ENCODE results near the gene VWA8.

Gene VWA8

DNA sequence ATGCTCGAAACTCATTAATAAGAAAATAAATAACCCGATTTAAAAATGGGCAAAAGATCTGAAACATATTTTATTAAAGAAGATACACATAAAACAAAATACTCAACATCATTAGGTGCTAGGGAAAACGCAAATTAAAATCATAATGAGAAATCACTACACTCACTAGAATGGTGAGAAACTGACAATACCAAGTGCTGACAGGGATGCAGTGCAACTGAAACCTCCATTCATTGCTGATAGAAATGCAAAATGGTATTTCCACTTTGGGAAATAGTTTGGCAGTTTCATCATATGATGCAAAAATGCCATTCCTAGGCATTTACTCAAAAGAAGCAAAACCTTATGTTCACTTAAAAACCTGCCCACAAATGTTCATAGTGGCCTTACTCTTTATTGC is 278.1 kb downstream of the VWA8 start:
- TF ChIP-seq, protein P1, sequence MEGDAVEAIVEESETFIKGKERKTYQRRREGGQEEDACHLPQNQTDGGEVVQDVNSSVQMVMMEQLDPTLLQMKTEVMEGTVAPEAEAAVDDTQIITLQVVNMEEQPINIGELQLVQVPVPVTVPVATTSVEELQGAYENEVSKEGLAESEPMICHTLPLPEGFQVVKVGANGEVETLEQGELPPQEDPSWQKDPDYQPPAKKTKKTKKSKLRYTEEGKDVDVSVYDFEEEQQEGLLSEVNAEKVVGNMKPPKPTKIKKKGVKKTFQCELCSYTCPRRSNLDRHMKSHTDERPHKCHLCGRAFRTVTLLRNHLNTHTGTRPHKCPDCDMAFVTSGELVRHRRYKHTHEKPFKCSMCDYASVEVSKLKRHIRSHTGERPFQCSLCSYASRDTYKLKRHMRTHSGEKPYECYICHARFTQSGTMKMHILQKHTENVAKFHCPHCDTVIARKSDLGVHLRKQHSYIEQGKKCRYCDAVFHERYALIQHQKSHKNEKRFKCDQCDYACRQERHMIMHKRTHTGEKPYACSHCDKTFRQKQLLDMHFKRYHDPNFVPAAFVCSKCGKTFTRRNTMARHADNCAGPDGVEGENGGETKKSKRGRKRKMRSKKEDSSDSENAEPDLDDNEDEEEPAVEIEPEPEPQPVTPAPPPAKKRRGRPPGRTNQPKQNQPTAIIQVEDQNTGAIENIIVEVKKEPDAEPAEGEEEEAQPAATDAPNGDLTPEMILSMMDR (IDR thresholded peaks at IDR 0.05; ENCODE audit: extremely low read depth, insufficient read depth, missing control alignments): no peak
- in situ Hi-C loops (cut with MboI; ENCODE audit: low pct_unique_long_range_greater_than_20kb, low sequenced_read_pairs, unreplicated experiment): no loop called here
- no peak for DNase-seq (ENCODE audit: low spot score)

DNA sequence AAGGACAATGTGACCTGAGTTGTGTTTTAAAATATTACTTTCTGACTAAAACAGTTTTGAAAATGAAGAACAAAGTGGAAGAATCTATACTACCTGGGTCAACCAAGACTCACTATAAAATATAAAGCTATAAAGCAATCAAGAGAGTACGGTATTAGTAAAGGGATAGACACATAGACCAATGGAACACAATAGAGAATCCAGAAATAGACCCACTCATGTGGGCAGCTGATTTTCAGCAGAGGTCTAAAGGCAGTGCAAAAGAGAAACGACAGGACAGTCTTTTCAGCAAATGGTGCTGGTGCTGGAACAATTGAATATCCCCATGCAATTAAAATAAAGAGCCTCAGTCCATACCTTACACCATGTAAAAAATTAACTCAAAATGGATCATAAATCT is 278.9 kb downstream of the VWA8 start:
- no peak for DNase-seq (ENCODE audit: low spot score)
- in situ Hi-C loops (cut with MboI; ENCODE audit: low pct_unique_long_range_greater_than_20kb, low sequenced_read_pairs, unreplicated experiment): no loop called here
- TF ChIP-seq, protein P1 (IDR thresholded peaks at IDR 0.05; ENCODE audit: extremely low read depth, insufficient read depth, missing control alignments): no peak

DNA sequence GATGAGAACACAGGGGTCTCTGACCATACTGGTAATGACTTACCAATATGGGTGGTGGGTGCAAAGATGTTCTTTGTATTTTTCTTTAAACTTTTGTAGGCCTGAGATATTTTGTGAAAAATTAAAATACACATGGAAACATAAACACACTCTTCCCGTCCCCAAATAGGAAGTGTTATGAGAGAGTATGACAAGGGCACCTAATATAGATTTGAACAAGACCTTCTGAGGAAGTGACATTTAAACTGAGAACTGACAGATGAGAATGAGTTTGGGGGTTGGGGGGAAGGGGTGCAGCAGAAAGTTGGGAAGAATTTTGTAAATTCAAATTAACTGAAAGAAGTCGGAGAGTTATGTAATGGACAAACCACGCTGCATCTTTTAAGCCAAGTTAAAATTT is 279.3 kb downstream of the VWA8 start:
- TF ChIP-seq, protein P1 (IDR thresholded peaks at IDR 0.05; ENCODE audit: extremely low read depth, insufficient read depth, missing control alignments): no peak
- no peak for DNase-seq (ENCODE audit: low spot score)
- in situ Hi-C loops (cut with MboI; ENCODE audit: low pct_unique_long_range_greater_than_20kb, low sequenced_read_pairs, unreplicated experiment): no loop called here

DNA sequence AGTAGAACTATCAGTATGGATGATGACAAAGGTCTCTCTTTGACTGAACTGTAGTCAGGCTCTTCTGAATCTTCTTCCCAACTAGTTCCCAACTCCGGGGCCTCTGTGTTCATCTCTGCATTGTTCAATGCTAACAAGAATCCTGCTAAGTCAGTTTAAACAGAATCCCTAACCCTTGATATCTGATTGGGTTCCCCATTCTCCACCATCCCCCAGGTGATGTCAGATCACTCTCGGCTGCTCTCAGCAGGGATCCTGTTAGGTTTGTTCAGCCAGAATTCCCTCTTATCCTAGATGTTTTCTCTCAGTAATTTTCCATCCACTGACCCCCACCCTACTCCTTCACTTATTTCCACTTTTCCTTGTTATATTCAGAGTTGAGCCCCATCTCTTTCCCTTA is 280.0 kb downstream of the VWA8 start:
- DNase-seq (ENCODE audit: low spot score): no peak
- in situ Hi-C loops (cut with MboI; ENCODE audit: low pct_unique_long_range_greater_than_20kb, low sequenced_read_pairs, unreplicated experiment): no loop called here
- TF ChIP-seq, protein P1 (IDR thresholded peaks at IDR 0.05; ENCODE audit: extremely low read depth, insufficient read depth, missing control alignments): no peak

DNA sequence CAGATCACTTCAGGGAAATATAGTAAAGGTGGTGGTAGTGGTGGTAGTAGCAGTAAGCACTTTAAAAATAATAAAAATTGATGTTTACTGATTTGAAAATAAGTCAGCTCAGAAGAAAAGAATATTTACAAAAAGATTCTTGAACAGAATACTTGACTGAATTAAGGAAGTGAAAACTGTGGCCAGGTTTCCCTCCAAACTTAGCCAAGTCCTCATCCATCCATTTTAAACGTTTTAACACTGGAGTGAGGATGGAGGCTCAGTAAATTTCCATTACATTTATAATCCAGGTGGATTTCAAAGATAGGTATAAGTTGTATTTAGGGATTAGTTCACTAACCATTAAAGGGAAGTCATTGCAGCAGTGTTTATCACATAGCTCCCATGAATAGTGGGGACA is 282.1 kb downstream of the VWA8 start:
- in situ Hi-C loops (cut with MboI; ENCODE audit: low pct_unique_long_range_greater_than_20kb, low sequenced_read_pairs, unreplicated experiment): no loop called here
- DNase-seq (ENCODE audit: low spot score): no peak
- TF ChIP-seq, protein P1 (IDR thresholded peaks at IDR 0.05; ENCODE audit: extremely low read depth, insufficient read depth, missing control alignments): no peak

DNA sequence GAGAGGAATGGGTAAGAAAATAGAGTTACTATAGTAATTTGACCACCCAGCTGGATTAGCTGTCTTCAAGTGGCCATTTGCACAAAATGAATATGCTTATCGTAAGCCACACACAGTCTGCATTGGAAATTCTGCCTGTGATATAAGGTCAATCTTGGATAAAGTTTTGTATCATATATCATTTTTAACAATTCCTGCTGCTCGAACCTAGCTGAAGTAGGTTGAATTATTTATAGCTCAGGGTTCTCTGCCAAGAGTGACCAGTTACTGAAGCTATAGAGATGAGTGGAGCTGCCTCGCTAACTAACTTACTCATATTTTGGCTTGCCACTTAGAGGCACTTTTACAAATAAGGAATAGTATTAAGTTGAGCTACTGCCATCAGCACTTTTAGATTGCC is 282.7 kb downstream of the VWA8 start:
- DNase-seq (ENCODE audit: low spot score): no peak
- TF ChIP-seq, protein P1 (IDR thresholded peaks at IDR 0.05; ENCODE audit: extremely low read depth, insufficient read depth, missing control alignments): no peak
- in situ Hi-C loops (cut with MboI; ENCODE audit: low pct_unique_long_range_greater_than_20kb, low sequenced_read_pairs, unreplicated experiment): no loop called here

DNA sequence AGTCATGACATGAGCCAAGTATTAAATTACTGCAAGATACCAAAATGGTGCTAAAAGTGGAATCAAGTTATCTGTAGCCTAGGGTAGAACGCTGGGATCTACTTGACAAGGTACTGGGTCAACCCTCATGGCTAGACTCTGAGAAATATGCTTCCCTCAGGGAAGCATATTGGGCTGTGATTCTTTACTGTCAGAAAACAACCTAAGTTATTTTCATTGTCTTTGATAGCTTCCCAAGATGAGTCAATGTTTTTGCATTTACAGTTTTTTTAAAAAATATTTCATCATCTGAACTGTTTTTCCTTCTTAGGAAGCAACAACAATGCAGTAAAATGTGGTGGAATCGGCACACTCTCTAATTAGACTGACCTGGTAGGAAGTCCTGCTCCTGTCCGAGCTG is 285.6 kb downstream of the VWA8 start:
- in situ Hi-C loops (cut with MboI; ENCODE audit: low pct_unique_long_range_greater_than_20kb, low sequenced_read_pairs, unreplicated experiment): no loop called here
- TF ChIP-seq, protein P1 (IDR thresholded peaks at IDR 0.05; ENCODE audit: extremely low read depth, insufficient read depth, missing control alignments): no peak
- no peak for DNase-seq (ENCODE audit: low spot score)
